Common myeloid progenitor, CD34-positive (primary cell): ENCODE results near the gene PA2G4. TPM values are rescaled to one million over a fixed set of nuclear protein-coding genes. Genes with fewer than 3 reads are reported as not detected.
"Not testable (repeated sequence)": the region's sequence is repeated elsewhere in the genome, so short reads cannot be mapped to it uniquely, and the experiment has no call there.

ENCODE experiments used
- CTCF ChIA-PET: fragments of 350-600 bp; sonication (Branson Sonifier 250); formaldehyde crosslinking; loops from one replicate; lab custom pipeline; 2021; ENCODE audit warnings: antibody characterized with exemption; lab: Charles Lee
- POLR2A ChIA-PET: fragments of 350-600 bp; sonication (Branson Sonifier 250); formaldehyde crosslinking; loops from one replicate; lab custom pipeline; 2021; ENCODE audit warnings: antibody characterized with exemption; lab: Charles Lee
- DNase-seq, 3 donors: peaks; one replicate each; pipeline versions ENCODE4 v3.0.0 to v3.0.0-alpha.2; 2013
- H3K27ac ChIP-seq, 2 experiments: 1 replicate in 1 of 2; 2 replicates in 1 of 2; pipeline ENCODE4 v1.7.0; 2013; ENCODE audit warnings: inconsistent platforms in 2 of 2, low read length in 2 of 2, mild to moderate bottlenecking in 2 of 2, low read depth in 1 of 2, moderate library complexity in 1 of 2; ENCODE audit not compliant: severe bottlenecking in 2 of 2, insufficient read depth in 1 of 2, poor library complexity in 1 of 2
- H3K27me3 ChIP-seq, 5 experiments: replicated peaks in 2 of 5; 1 replicate in 3 of 5; 2 replicates in 2 of 5; pipeline versions ENCODE4 v1.6.1 to v1.7.0; 2013; ENCODE audit warnings: low read length in 4 of 5, mild to moderate bottlenecking in 2 of 5, moderate library complexity in 2 of 5, inconsistent platforms in 1 of 5; ENCODE audit not compliant: insufficient read depth in 5 of 5, control insufficient read depth in 4 of 5
- H3K36me3 ChIP-seq, 4 experiments: 1 replicate in 2 of 4; 2 replicates in 2 of 4; pipeline versions ENCODE4 v1.6.1 to v1.7.0; 2013; ENCODE audit warnings: low read length in 3 of 4, control low read depth in 1 of 4, mild to moderate bottlenecking in 1 of 4; ENCODE audit not compliant: control insufficient read depth in 4 of 4, insufficient read depth in 4 of 4
- H3K4me1 ChIP-seq, 4 experiments: 1 replicate in 3 of 4; 2 replicates in 1 of 4; pipeline versions ENCODE4 v1.6.1 to v1.7.1; 2013; ENCODE audit warnings: low read length in 3 of 4, mild to moderate bottlenecking in 3 of 4, control low read depth in 1 of 4, inconsistent platforms in 1 of 4, moderate library complexity in 1 of 4; ENCODE audit not compliant: control insufficient read depth in 4 of 4, insufficient read depth in 4 of 4; ENCODE audit errors: control extremely low read depth in 1 of 4
- H3K4me3 ChIP-seq, 7 experiments: 1 replicate in 4 of 7; 2 replicates in 3 of 7; pipeline versions ENCODE4 v1.5.1 to v1.7.0; 2013; ENCODE audit warnings: mild to moderate bottlenecking in 7 of 7, low read length in 6 of 7, moderate library complexity in 6 of 7, inconsistent platforms in 2 of 7, low read depth in 2 of 7, control low read depth in 1 of 7; ENCODE audit not compliant: insufficient read depth in 4 of 7, control insufficient read depth in 1 of 7; ENCODE audit errors: extremely low read depth in 1 of 7
- H3K9me3 ChIP-seq, 5 experiments: 1 replicate in 4 of 5; 2 replicates in 1 of 5; pipeline versions ENCODE4 v1.6.1 to v1.7.1; 2013; ENCODE audit warnings: low read length in 4 of 5, mild to moderate bottlenecking in 2 of 5, inconsistent platforms in 1 of 5, low read depth in 1 of 5, moderate library complexity in 1 of 5; ENCODE audit not compliant: control insufficient read depth in 4 of 5, insufficient read depth in 2 of 5; ENCODE audit errors: control extremely low read depth in 1 of 5
- WGBS: methylation state at CpG from one replicate; pipeline ENCODE4 v1.1.5; 2013; ENCODE audit not compliant: insufficient coverage; 5-methylcytosine and 5-hydroxymethylcytosine counted together
- polyA plus RNA-seq: library from polyadenylated mRNA; unstranded; fragments of 120-200 nt; gene quantifications from one replicate; pipeline ENCODE4 v1.2.1, GENCODE V29; 2013

The PA2G4 gene
- polyA plus RNA-seq: 140 TPM

DNA sequence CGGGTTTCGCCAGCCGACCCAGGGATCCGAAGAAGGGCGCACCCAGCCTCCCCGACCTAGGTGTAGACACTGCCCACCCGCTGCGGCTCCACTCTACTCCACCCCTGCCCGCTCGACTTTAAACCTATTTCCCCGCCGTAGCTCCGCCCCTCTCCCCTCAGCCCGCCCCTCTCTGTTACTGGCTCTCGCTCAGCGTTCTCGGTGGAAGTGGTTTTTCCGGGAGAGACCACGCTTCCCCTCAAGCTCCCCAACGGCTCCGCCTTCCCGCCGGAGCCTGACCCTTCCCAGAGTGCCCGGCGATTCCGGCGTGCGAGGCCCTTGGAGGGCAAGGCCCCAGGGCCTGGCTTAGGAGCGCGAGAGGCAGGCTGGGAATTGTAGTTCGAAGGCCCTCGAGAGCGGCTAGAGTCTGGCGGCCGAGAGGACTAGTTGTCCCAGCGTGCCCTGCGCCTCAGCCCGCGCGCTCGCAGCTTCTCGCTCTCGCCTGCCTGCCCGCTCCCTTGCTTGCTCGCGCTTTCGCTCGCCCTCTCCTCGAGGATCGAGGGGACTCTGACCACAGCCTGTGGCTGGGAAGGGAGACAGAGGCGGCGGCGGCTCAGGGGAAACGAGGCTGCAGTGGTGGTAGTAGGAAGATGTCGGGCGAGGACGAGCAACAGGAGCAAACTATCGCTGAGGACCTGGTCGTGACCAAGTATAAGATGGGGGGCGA, at the start of gene PA2G4:
Gene PA2G4, plus strand, starts transcription at position 451 of the 706 bp plus-strand sequence. Its CDS starts 179 bp downstream, at position 630.
- peaks cover 16 to 34% (median 27%) of the 10 kb centered on the region in 4 experiments for H3K4me1 ChIP-seq
- peak within 1 kb of the TSS; percentile 75 to 97 (median 86) for H3K4me3 ChIP-seq
- ChIA-PET POLR2A (interaction anchor here (0.6 to 2.1 kb wide), 5 partner anchors 12 to 131 kb away, joined by 3 to 35 read pairs (median 3); partner anchors contain the start of genes ERBB3, RAB5B, RNF41 and RPL41), CTCF (interaction anchor here (0.9 to 2.2 kb wide), 12 partner anchors 9 to 360 kb away, joined by 3 to 10 read pairs (median 4); partner anchors contain the start of genes ERBB3 and ZC3H10)
- DNase-seq: peak; percentile 99 to 100 (median 99)
- peak within 1 kb of the TSS; percentile 74 to 93 for H3K27ac ChIP-seq
- no peaks in the 10 kb centered on the region for H3K27me3 ChIP-seq
- 0% methylated on average over 57 of the region's 60 CpGs for WGBS
- no peaks in the 10 kb centered on the region for H3K9me3 ChIP-seq
- peaks cover 8 to 30% (median 19%) of the 10 kb centered on the region in 4 experiments for H3K36me3 ChIP-seq

DNA sequence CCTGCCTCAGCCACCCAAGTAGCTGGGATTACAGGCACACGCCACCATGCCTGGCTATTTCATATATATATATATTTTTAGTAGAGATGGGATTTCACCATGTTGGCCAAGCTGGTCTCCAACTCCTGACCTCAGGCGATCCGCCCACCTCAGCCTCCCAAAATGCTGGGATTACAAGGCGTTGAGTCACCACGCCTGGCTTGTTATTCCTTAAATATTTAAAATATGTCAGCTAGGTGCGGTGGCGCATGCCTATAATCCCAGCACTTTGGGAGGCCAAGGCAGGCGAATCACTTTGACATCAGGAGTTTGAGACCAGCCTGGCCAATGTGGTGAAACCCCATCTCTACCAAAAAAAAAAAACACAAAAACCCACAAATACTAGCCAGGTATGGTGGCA, 44.4 kb upstream of the PA2G4 start:
- 100% methylated on average over 5 of the region's 8 CpGs for WGBS
- H3K9me3 ChIP-seq, DNase-seq, H3K4me3 ChIP-seq, H3K4me1 ChIP-seq, H3K27me3 ChIP-seq, H3K36me3 ChIP-seq, H3K27ac ChIP-seq, POLR2A ChIA-PET: not testable (repeated sequence)
- CTCF ChIA-PET: interaction anchor here (1.1 to 1.2 kb wide), 2 partner anchors 17 to 48 kb away, joined by 3 read pairs; no protein-coding TSS in a partner anchor

- CTCF ChIA-PET: interaction anchor here (1.2 kb wide), 1 partner anchor 12 kb away, joined by 3 read pairs; no protein-coding TSS in a partner anchor
Observed at GRCh38 chr12:56061982-56062381, 42.4 kb upstream of the PA2G4 start.

DNA sequence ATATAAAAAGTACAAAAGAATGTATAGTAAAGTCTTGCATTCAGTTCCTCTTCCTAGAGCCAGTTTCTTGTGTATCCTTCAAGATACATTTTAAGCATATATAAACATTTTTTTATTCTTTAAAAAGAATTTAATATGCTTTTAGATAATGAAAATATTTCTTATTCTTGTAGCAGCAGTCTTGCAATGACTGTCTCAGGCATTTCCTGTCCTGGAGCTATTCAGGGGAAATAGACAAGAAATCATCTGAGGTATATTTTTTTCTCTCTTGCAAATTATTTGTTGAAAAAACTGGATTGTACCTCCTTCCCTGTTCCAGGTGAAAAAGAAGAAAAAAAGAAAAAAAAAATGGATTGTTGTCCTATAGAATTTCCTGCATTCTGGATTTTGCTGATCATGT, 41.4 kb upstream of the PA2G4 start:
- POLR2A ChIA-PET: no interaction called here
- DNase-seq: no peak
- Histone ChIP-seq H3K27ac (no peak overlapping the region), H3K9me3 (no peaks in the 10 kb centered on the region), H3K36me3 (no peaks in the 10 kb centered on the region), H3K4me3 (no peak overlapping the region), H3K4me1 (no peaks in the 10 kb centered on the region), H3K27me3 (no peaks in the 10 kb centered on the region)
- CTCF ChIA-PET: no interaction called here

More at GRCh38 chr12:56061982-56062381, 42.4 kb upstream of the PA2G4 start:
- no peaks in the 10 kb centered on the region for H3K36me3 ChIP-seq
- no peaks in the 10 kb centered on the region for H3K27me3 ChIP-seq
- DNase-seq: no peak
- H3K4me3 ChIP-seq: no peak overlapping the region
- H3K9me3 ChIP-seq: no peaks in the 10 kb centered on the region
- WGBS: 93% methylated on average over 3 of the region's 5 CpGs
- no peak overlapping the region for H3K27ac ChIP-seq
- POLR2A ChIA-PET: no interaction called here
- no peaks in the 10 kb centered on the region for H3K4me1 ChIP-seq

DNA sequence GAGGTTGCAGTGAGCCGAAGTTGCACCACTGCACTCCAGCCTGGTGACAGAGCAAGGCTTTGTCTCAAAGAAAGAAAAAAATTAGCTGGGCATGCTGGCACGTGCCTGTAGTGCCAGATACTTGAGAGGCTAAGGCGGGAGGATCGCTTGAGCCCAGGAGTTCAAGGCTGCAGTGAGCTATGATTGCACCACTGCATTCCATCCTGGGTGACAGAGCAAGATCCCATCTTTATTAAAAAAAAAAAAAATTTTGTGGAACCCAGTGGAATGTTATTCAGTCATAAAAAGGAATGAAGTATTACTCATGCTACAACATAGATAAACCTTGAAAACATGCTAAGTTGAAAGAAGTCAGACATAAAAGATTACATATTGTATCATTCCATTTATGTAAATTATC, 32.7 kb upstream of the PA2G4 start:
- no peak for DNase-seq
- H3K36me3 ChIP-seq: no peaks in the 10 kb centered on the region
- no peak overlapping the region for H3K27ac ChIP-seq
- POLR2A ChIA-PET: interaction anchor here (0.5 to 0.6 kb wide), 2 partner anchors 19 to 79 kb away, joined by 3 to 8 read pairs; no protein-coding TSS in a partner anchor
- CTCF ChIA-PET: interaction anchor here (0.5 to 0.9 kb wide), 3 partner anchors 11 to 392 kb away, joined by 3 read pairs; no protein-coding TSS in a partner anchor
- WGBS: 94% methylated on average over 4 of the region's 4 CpGs
- no peaks in the 10 kb centered on the region for H3K27me3 ChIP-seq
- H3K9me3 ChIP-seq: no peaks in the 10 kb centered on the region
- H3K4me1 ChIP-seq: no peaks in the 10 kb centered on the region
- H3K4me3 ChIP-seq: no peak overlapping the region

GRCh38 chr12:56074396-56074795, 30.0 kb upstream of the PA2G4 start:
- DNase-seq: no peak
- no peak overlapping the region for H3K4me3 ChIP-seq
- peaks cover 0 to under 1% (median 0%) of the 10 kb centered on the region in 5 experiments for H3K27me3 ChIP-seq
- CTCF ChIA-PET: interaction anchor here (0.9 to 1.4 kb wide), 2 partner anchors 9 to 13 kb away, joined by 3 read pairs; no protein-coding TSS in a partner anchor
- WGBS: 100% methylated on average over 3 of the region's 5 CpGs
- POLR2A ChIA-PET: no interaction called here
- no peaks in the 10 kb centered on the region for H3K36me3 ChIP-seq
- no peak overlapping the region for H3K27ac ChIP-seq
- no peaks in the 10 kb centered on the region for H3K9me3 ChIP-seq
- peaks cover 0 to 6% (median 5%) of the 10 kb centered on the region in 4 experiments for H3K4me1 ChIP-seq

DNA sequence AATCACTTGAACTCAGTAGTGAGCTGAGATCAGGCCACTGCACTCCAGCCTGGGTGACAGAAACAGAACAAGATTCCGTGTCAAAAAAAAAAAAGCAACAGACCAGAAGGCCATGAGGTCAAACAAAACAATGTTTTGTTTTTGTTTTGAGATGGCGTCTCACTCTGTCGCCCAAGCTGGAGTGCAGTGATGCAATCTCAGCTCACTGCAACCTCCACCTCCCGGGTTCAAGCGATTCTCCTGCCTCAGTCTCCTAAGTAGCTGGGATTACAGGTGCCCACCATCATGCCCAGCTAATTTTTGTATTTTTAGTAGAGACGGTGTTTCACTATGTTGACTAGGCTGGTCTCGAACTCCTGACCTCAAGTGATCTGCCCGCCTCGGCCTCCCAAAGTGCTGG, 26.4 kb upstream of the PA2G4 start:
- H3K27ac ChIP-seq, DNase-seq, H3K36me3 ChIP-seq, H3K4me3 ChIP-seq, H3K9me3 ChIP-seq: not testable (repeated sequence)
- WGBS: over 99% methylated on average over 9 of the region's 9 CpGs
- Histone ChIP-seq H3K4me1 (peaks cover 0 to 18% (median 17%) of the 10 kb centered on the region in 4 experiments), H3K27me3 (peaks cover 0 to 36% (median 17%) of the 10 kb centered on the region in 5 experiments)
- CTCF ChIA-PET: interaction anchor here (0.8 to 1.6 kb wide), 3 partner anchors 13 to 111 kb away, joined by 3 to 7 read pairs (median 4); no protein-coding TSS in a partner anchor
- POLR2A ChIA-PET: interaction anchor here (0.6 kb wide), 2 partner anchors 26 to 343 kb away, joined by 4 read pairs; no protein-coding TSS in a partner anchor
